KMS-11 (cell line): ENCODE data around the gene ITGB3.

Experiments
- H2AFZ ChIP-seq: fragments of 200-600 bp; sonication (generic); 2 replicates; pipeline ENCODE4 v1.6.1; 2016; ENCODE audit warnings: antibody characterized with exemption, mixed run types, low read depth
- H3K27ac ChIP-seq: fragments of 200-600 bp; sonication (generic); 2 replicates; pipeline ENCODE4 v1.6.1; 2016; ENCODE audit warnings: mild to moderate bottlenecking, mixed run types
- H3K27me3 ChIP-seq: fragments of 200-600 bp; sonication (generic); 2 replicates; pipeline ENCODE4 v1.6.1; 2017; ENCODE audit warnings: mild to moderate bottlenecking, low read depth, mixed run types, moderate library complexity; ENCODE audit not compliant: insufficient read depth
- H3K36me3 ChIP-seq: fragments of 200-600 bp; sonication (generic); 2 replicates; pipeline ENCODE4 v1.6.1; 2017; ENCODE audit warnings: mild to moderate bottlenecking, mixed run types; ENCODE audit not compliant: insufficient read depth
- H3K4me1 ChIP-seq: fragments of 200-600 bp; sonication (generic); 2 replicates; pipeline ENCODE4 v1.6.1; 2016; ENCODE audit warnings: mild to moderate bottlenecking, low read depth, mixed run types; ENCODE audit not compliant: poor library complexity, severe bottlenecking
- H3K4me2 ChIP-seq: fragments of 200-600 bp; sonication (generic); 2 replicates; pipeline ENCODE4 v1.7.0; 2016; ENCODE audit warnings: mild to moderate bottlenecking, mixed run types
- H3K4me3 ChIP-seq: fragments of 200-600 bp; sonication (generic); IDR thresholded peaks from 2 replicates; pipeline ENCODE4 v1.6.1; 2017; ENCODE audit warnings: low read depth, low read length, mixed read lengths; ENCODE audit not compliant: insufficient read depth
- H3K79me2 ChIP-seq: fragments of 200-600 bp; sonication (generic); 2 replicates; pipeline ENCODE4 v1.6.1; 2016; ENCODE audit warnings: low read depth, mixed run types; ENCODE audit not compliant: insufficient read depth
- H3K9ac ChIP-seq: fragments of 200-600 bp; sonication (generic); 2 replicates; pipeline ENCODE4 v1.6.1; 2016; ENCODE audit warnings: mild to moderate bottlenecking, mixed run types
- H4K20me1 ChIP-seq: fragments of 200-600 bp; sonication (generic); 2 replicates; pipeline ENCODE4 v1.6.1; 2016; ENCODE audit warnings: mild to moderate bottlenecking, mixed run types; ENCODE audit not compliant: insufficient read depth
- TF ChIP-seq, protein P1 (sequence below): fragments of 200-600 bp; sonication (generic); conservative IDR thresholded peaks from 2 replicates; pipeline ENCODE4 v1.6.1; 2017; ENCODE audit warnings: low read depth, mild to moderate bottlenecking, antibody characterized with exemption, low read length, moderate library complexity, mixed read lengths

The ITGB3 gene

GRCh38 chr17:47287068-47287467 is 33.4 kb downstream of the ITGB3 start:
- Histone ChIP-seq H3K4me3 (no peak overlapping the region), H3K9ac (no peak overlapping the region), H3K4me2 (no peak overlapping the region), H2AFZ (no peak overlapping the region), H3K36me3 (no peaks in the 10 kb centered on the region), H3K27ac (no peak overlapping the region), H3K79me2 (no peaks in the 10 kb centered on the region), H4K20me1 (no peaks in the 10 kb centered on the region), H3K27me3 (no peaks in the 10 kb centered on the region), H3K4me1 (no peaks in the 10 kb centered on the region)
- TF ChIP-seq, protein P1, sequence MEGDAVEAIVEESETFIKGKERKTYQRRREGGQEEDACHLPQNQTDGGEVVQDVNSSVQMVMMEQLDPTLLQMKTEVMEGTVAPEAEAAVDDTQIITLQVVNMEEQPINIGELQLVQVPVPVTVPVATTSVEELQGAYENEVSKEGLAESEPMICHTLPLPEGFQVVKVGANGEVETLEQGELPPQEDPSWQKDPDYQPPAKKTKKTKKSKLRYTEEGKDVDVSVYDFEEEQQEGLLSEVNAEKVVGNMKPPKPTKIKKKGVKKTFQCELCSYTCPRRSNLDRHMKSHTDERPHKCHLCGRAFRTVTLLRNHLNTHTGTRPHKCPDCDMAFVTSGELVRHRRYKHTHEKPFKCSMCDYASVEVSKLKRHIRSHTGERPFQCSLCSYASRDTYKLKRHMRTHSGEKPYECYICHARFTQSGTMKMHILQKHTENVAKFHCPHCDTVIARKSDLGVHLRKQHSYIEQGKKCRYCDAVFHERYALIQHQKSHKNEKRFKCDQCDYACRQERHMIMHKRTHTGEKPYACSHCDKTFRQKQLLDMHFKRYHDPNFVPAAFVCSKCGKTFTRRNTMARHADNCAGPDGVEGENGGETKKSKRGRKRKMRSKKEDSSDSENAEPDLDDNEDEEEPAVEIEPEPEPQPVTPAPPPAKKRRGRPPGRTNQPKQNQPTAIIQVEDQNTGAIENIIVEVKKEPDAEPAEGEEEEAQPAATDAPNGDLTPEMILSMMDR: no peak

DNA sequence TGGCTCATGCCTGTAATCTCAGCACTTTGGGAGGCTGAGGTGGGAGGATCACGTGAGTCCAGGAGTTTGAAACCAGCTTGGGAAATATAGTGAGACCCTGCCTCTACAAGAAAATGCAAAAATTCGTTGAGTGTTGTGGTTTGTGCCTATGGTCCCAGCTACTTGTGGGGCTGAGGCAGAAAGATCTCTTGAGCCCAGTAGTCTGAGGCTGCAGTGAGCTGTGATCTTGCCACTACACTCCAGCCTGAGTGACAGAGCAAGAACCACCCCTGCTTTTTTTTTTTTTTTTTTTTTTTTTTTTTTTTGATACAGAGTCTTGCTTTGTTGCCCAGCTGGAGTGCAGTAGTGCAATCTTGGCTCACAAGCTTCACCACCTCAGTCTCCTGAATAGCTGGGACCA is 34.0 kb downstream of the ITGB3 start:
- Histone ChIP-seq H3K4me3 (no peak overlapping the region), H3K4me1 (no peaks in the 10 kb centered on the region), H4K20me1 (no peaks in the 10 kb centered on the region), H3K9ac (no peak overlapping the region), H3K36me3 (no peaks in the 10 kb centered on the region), H3K27ac (no peak overlapping the region), H3K27me3 (no peaks in the 10 kb centered on the region), H3K4me2 (no peak overlapping the region), H2AFZ (no peak overlapping the region), H3K79me2 (no peaks in the 10 kb centered on the region)
- TF ChIP-seq, protein P1: no peak

- Histone ChIP-seq H2AFZ (no peak overlapping the region; the same call in 1 of the 2 replicates), H3K4me1 (no peaks in the 10 kb centered on the region), H3K27ac (no peak overlapping the region), H3K27me3 (no peaks in the 10 kb centered on the region), H3K36me3 (no peaks in the 10 kb centered on the region), H4K20me1 (no peaks in the 10 kb centered on the region), H3K4me3 (no peak overlapping the region), H3K4me2 (no peak overlapping the region), H3K79me2 (no peaks in the 10 kb centered on the region), H3K9ac (no peak overlapping the region)
- TF ChIP-seq, protein P1: no peak
These were observed 35.0 kb downstream of the ITGB3 start for GRCh38 chr17:47288531-47289116.

DNA sequence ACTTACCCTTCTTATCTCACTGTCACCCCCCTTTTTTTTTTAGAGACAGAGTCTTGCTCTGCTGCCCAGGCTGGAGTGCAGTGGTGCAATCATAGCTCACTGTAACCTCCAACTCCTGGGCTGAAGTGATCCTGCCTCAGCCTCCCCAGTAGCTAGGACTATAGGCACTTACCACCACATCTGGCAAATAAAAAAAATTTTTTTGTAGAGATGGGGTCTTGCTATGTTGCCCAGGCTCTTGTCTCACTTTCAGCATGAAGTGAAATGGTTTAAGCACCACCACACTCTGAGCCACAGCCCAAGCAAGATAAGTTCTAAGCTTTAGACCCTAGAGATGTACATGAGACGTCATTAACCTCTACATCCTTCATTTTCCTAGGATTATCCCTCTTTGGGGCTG is 35.7 kb downstream of the ITGB3 start:
- no peaks in the 10 kb centered on the region for H3K79me2 ChIP-seq
- H3K36me3 ChIP-seq: no peaks in the 10 kb centered on the region
- TF ChIP-seq, protein P1: no peak
- H3K4me1 ChIP-seq: no peaks in the 10 kb centered on the region
- H3K4me2 ChIP-seq: no peak overlapping the region
- H3K4me3 ChIP-seq: no peak overlapping the region
- no peak overlapping the region for H3K27ac ChIP-seq
- no peaks in the 10 kb centered on the region for H4K20me1 ChIP-seq
- H3K27me3 ChIP-seq: no peaks in the 10 kb centered on the region
- H2AFZ ChIP-seq: no peak overlapping the region
- H3K9ac ChIP-seq: no peak overlapping the region
